Vagina (tissue), 2 donors: ENCODE results near the gene KLHL2.

Experiments used
- POLR2AphosphoS5 ChIP-seq, 2 donors: sonication (generic); formaldehyde crosslinking; IDR thresholded peaks; one replicate each; pipeline ENCODE4 v1.9.0; 2017; ENCODE audit warnings: antibody characterized with exemption in 2 of 2, mild to moderate bottlenecking in 2 of 2, low read depth in 1 of 2; ENCODE audit not compliant: insufficient read depth in 1 of 2
- TF ChIP-seq, protein P1 (sequence below), 3 experiments: fragments of 450-650 bp in 2 of 3; fragments of 200-600 bp in 1 of 3; sonication (generic) in 1 of 3; IDR thresholded peaks; one replicate each; pipeline ENCODE4 v1.5.1; 2017 to 2019; ENCODE audit warnings: antibody characterized with exemption in 3 of 3, mild to moderate bottlenecking in 2 of 3, moderate library complexity in 2 of 3

DNA sequence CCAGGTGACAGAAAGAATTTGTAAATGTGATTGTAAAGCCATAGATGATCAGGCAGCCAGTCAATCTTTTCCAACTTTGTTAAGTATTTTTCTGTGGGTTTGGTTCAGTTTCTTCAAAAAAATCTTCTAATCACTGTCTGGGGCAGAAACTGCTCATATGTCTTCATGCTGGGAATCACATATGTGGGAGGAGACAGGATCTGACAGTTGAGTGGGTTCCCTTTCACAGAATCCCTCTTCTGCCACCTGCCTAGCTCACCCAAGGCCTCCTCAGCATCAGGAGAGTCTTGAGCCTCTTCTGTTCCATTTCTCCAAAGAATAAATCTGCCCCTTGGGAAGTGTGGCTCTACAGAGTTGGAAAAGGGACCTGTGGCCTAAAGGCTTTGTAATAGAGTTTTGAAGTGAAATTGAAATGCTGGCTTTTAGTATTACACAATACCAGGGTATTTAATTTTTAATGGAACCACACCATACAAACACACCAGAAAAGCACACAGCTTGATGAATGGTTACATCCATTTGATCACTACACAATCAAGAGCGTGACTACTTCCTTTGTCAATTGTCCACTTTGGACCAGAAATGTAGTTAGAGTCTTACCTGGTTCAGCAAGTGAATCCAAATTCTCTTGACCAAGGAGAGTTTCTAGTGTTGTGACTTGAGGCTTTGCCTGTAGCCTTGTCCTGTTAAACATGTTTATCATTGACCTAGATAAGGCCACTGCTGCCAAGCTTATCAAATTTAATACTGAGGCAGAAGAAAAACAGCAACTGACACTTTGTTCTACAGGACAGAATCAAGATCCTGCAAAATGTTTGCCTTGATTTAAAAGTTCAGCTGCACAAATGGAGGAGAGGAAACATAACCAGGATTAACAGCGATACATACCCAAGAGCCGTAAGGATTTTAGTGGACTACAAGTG, 140.5 kb downstream of the KLHL2 start:
- TF ChIP-seq POLR2AphosphoS5 (IDR thresholded peaks at IDR 0.05; ENCODE audit: insufficient read depth in 1 of 2, low read depth in 1 of 2) = no peak
- TF ChIP-seq, protein P1, sequence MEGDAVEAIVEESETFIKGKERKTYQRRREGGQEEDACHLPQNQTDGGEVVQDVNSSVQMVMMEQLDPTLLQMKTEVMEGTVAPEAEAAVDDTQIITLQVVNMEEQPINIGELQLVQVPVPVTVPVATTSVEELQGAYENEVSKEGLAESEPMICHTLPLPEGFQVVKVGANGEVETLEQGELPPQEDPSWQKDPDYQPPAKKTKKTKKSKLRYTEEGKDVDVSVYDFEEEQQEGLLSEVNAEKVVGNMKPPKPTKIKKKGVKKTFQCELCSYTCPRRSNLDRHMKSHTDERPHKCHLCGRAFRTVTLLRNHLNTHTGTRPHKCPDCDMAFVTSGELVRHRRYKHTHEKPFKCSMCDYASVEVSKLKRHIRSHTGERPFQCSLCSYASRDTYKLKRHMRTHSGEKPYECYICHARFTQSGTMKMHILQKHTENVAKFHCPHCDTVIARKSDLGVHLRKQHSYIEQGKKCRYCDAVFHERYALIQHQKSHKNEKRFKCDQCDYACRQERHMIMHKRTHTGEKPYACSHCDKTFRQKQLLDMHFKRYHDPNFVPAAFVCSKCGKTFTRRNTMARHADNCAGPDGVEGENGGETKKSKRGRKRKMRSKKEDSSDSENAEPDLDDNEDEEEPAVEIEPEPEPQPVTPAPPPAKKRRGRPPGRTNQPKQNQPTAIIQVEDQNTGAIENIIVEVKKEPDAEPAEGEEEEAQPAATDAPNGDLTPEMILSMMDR (IDR thresholded peaks at IDR 0.05) = no peak
